GM21528 (cell line): ENCODE results near the gene ADGRD1.

ENCODE experiments used
- ATAC-seq: cut with Tn5 transposase; IDR thresholded peaks from one replicate; pipeline ENCODE4 v1.9.1; 2021; ENCODE audit warnings: mild to moderate bottlenecking, moderate library complexity; ENCODE audit not compliant: unreplicated experiment, low FRiP score

The ADGRD1 gene

DNA sequence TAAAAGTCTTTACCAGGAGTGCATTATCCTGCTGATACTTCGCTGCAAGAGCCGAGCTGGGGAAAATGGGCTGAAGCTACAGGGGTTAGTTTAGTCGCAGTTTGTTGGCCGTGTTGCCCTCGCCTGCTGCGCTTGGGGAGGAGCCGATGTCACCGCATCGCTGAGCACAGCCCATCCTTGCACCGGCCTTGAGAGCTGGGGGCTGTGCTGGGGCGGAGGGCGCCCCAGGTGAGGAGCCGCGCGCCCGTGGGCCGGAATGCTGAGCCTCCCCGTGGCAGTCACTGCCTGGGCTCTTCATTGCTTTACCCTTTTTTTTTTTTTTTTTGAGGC, 50.0 kb downstream of the ADGRD1 start:
- ATAC-seq, result no peak

GRCh38 chr12:131004166-131004565, 50.5 kb downstream of the ADGRD1 start:
- no peak for ATAC-seq

DNA sequence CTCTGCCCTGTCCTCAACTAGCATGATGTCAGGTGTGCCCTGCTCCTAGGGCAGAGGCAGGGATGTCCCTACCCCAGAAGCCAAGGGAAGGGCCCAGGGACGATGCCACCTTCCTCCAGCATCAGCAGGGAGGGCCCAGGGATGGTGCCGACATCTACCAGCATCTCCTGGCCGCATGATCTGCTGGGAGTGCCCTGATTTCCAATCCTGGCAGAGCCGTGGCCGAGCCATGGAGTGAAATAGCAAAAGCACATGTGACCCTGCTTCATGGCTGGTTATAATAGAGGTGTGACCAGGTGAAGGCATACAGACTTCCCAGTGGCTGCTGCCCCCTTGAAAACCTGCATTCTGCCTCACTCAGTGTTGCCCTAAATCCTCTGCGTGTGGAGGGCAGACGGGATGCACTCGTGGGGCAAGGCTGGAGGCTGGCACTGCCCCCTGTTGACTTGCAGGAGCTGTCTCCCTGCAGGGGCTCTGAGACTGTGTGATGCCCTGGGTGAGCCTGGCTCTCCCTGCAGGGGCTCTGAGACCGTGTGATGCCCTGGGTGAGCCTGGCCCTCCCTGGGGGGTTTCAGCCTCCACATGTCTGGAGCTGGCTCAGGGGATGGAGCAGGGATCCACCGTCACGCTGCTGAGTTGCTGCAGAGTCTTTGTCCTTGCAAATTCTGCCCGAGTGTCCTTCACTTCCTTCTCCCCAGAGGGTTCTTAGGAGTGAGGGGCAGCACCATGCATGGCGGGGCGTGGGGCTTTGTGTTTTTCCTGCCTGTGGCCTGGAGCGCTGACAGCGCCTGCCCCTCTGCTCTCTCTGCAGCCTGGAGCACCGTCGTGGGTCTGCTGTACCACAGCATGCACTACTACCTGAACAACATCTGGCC, 51.7 kb downstream of the ADGRD1 start:
- no peak for ATAC-seq

- no peak for ATAC-seq
These were observed 52.5 kb downstream of the ADGRD1 start for GRCh38 chr12:131006036-131006735.

DNA sequence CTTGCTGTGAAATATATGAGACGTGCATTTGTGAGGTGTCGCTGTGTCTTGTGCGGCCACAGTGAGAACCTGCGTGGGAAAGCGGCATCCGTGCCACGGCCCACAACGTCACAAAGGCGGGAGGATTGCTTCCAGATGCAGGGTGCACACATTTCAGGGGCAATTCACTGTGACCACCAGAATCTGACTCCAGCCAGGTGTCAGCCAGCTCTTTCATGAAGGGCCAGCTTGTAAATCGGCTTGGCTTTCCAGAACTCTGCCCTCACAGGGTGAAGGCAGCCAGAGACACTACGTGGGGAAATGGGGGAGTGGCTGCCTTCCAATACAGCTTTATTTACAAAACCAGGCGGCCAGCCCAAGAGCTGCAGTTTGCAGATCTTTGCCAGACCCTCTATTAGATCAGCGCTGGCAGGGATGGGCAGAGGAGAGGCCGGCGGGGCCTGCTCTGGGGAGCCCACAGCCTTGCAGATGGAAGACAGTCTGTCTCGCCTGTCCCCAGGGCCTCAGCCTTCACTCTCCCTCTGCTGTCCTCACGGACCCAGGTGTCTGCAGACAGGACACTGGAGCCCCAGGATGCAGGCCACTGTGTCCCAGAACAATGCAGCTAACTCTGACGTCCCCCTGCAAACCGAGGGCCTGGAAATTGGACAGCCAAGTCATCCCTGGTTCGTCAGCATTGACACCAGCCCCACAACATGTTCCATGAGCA, 53.5 kb downstream of the ADGRD1 start:
- no peak for ATAC-seq

DNA sequence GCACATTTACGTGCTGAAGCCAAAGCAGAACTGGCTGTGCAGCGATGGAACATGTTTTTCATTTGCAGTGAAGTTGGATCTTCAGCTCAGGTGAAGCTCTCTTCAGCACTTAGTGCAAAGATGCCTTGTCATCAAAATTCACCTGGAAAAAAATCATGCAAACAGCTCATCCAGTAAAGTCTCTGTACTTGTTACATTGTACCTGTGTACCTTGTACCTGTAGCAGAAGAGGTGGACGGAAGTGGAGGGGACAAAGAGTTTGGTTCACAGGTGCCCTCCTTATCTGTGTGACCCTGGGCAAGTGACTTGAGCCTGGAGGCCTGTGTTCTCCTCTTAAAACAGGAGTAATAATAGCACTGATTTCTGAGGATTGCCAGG, 54.0 kb downstream of the ADGRD1 start:
- ATAC-seq, result no peak

DNA sequence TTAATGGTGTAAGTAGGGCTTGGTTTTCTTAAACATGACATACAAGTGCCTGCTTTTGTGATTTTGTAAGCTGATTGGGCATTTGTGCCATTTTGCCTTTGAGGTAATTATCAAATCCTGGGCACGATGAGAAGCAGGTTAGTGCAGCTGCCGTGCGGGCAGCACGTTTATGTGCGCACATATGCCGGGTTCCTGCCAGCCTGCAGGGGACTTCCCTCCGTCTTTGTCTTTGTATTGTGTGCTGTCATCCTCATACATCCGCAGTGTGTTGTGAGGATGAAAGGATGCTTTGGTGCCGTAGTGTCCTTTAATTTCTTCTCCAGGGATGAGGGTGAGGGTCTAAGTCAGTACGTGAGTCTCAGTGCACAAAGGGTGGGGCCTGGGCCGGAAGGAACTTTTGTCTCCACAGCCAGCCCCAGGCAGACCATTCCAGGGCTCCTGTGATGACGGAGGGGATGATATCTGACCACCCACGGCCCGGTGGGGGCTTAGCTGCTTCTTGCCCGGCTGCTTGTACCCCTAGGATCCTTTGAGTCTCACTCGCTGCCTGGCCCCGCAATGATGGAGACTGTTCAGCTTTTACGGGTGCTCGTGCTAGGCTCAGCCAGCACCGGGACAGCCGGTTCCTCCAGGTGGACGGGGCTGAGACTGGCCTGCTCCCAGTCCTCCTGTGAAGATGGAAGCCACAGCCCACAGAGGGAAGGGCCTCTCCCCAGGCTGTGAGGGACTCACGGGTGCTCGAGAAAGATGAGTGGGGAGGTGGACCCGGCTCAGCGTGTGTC, 54.6 kb downstream of the ADGRD1 start:
- ATAC-seq, result no peak

GRCh38 chr12:131008913-131009270, 55.2 kb downstream of the ADGRD1 start:
- no peak for ATAC-seq

- no peak for ATAC-seq
These were observed 56.1 kb downstream of the ADGRD1 start for GRCh38 chr12:131009595-131010395.

GRCh38 chr12:131010396-131011131, 56.9 kb downstream of the ADGRD1 start:
- ATAC-seq, result no peak

GRCh38 chr12:131011165-131012079, 57.7 kb downstream of the ADGRD1 start:
- ATAC-seq, result no peak

GRCh38 chr12:131012279-131013069, 58.8 kb downstream of the ADGRD1 start:
- ATAC-seq, result no peak

DNA sequence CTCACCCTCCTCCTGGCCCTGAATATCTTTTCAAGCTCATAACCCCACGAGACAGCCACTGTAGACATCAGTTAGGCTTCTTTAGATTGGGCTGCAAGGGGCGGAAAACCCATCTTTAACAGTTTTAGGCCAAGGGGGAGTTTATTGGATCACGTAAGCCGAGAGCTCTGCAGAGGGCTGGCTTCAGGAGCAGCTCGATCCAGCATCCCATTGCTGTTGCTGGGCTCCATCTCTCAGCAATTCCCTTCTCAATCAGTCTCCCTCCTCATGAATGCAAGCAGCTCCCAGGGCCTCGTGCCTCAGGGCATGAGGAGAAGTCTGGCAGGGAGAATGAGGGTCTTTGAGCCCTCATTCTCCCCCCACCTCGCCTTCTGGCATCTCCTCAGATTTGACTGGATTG, 59.4 kb downstream of the ADGRD1 start:
- ATAC-seq, result no peak

- no peak for ATAC-seq
These were observed 60.6 kb downstream of the ADGRD1 start for GRCh38 chr12:131014343-131014742.

GRCh38 chr12:131015581-131016337, 62.1 kb downstream of the ADGRD1 start:
- ATAC-seq, result no peak

GRCh38 chr12:131017477-131017991, 63.8 kb downstream of the ADGRD1 start:
- no peak for ATAC-seq
